HG03108 (cell line): ENCODE data around the gene SNX13.

Experiments used
- ATAC-seq: cut with Tn5 transposase; IDR thresholded peaks from one replicate; pipeline ENCODE4 v1.9.1; 2021; ENCODE audit warnings: moderate library complexity; ENCODE audit not compliant: unreplicated experiment

SNX13 gene, protein sequence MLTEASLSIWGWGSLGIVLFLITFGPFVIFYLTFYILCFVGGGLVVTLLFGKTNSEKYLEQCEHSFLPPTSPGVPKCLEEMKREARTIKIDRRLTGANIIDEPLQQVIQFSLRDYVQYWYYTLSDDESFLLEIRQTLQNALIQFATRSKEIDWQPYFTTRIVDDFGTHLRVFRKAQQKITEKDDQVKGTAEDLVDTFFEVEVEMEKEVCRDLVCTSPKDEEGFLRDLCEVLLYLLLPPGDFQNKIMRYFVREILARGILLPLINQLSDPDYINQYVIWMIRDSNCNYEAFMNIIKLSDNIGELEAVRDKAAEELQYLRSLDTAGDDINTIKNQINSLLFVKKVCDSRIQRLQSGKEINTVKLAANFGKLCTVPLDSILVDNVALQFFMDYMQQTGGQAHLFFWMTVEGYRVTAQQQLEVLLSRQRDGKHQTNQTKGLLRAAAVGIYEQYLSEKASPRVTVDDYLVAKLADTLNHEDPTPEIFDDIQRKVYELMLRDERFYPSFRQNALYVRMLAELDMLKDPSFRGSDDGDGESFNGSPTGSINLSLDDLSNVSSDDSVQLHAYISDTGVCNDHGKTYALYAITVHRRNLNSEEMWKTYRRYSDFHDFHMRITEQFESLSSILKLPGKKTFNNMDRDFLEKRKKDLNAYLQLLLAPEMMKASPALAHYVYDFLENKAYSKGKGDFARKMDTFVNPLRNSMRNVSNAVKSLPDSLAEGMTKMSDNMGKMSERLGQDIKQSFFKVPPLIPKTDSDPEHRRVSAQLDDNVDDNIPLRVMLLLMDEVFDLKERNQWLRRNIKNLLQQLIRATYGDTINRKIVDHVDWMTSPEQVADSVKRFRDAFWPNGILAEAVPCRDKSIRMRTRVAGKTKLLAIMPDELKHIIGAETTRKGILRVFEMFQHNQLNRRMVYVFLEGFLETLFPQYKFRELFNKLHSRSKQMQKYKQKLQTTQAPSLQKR

DNA sequence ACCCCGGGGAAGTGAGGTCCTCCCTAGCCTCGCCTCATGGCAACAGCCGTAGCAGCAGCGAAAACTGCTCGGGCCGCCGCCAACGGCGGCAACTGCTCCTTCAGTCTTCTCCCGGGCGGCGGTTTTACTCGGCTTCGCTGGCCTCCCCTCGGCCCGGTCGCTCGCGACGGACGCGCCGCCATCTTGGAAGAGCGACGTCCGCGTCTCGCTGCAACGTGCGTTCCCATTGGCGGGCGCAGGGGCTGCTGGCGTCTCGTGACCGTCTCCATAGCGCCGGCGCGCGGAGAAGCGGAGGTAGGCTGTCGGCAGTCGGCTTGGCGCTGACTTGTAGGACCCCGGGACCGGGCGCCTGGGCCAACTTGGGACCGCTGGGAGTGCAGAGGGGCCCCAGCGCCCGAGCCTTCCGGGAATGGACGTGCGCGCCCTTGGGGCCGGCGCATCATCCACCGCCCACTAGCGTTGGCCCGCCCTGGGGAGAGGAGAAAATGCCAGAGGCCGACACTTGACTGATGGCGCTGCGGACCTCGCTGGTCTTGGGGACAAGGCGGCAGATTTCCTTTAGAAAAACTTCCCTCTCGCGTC lies at the start of gene SNX13:
Gene SNX13 (minus strand): TSS at position 193 of the 582 bp plus-strand sequence. CDS start 199 bp downstream, outside the sequence.
- peak; percentile 89 for ATAC-seq

DNA sequence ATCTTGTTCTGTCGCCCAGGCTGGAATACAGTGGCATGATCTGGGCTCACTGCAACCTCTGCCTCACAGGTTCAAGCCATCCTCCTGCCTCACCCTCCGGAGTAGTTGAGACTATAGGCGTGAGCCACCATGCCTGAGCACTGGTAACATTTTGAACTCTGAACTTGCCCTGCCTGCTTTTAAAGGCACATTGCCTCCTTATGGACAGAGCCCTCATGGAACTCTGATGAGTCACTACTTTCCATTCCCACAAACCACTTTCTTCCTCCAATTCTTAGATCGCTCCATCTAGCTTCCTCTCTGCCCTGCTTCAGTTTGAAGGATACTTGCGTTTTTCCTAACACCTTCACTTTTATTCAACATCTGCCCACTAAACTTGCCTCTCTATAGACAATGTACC lies 49.3 kb upstream of the SNX13 start:
- ATAC-seq, result no peak

DNA sequence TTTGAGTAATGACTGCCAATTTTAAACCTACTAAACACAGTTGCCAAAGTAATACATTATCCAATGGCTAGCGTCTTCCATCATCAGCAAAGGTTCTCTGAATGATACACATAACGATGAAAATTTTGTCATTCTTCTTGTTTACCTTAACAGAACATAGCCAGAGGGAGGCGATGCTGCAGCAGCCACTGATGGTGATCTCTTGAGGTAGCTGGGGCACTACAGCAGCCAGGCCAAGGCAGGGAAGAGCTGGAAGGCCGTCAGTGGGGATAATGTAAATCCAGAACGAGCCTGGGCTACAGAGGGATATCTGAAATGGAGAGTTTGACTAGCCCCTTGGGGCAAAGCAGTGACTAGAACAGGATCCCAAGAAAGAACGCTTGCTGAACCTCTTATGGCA lies 48.6 kb upstream of the SNX13 start:
- no peak for ATAC-seq

DNA sequence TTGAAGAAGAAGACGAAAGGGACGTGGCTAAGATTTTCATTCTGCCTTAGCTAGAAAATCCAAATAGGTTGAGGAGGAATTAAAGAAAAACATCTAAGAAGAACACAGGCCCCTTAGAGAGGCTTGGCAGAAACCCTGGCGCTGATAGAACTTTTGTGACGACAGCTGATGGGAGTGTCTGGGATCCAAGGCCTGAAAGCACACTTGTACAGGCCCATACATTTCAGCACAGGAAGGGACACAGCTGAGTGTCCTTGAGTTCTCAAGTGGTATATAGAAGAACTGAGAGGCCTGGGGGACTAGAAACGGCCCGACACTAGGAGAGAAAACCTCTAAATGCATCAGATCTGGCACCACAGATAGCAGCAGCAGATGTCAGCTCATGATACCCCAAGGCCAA lies 47.8 kb upstream of the SNX13 start:
- no peak for ATAC-seq

DNA sequence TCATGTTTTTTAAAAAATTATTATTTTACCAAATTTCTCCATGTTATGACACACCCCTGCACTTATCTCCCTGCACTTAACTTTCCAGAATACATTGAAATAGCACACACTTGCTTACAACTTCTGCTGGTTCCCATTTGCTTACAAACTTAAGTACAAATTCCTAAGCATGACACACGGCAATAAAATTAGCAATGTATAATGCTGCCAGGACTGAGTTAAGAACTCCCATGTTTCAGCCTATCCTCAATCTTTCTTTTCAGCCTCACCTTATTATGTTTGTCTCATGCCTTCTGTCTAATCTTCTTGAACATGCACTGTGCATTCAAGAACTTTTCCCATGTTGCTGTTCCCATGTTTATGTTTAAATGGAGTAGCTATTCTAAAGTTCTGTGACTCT lies 46.6 kb upstream of the SNX13 start:
- ATAC-seq, result no peak

DNA sequence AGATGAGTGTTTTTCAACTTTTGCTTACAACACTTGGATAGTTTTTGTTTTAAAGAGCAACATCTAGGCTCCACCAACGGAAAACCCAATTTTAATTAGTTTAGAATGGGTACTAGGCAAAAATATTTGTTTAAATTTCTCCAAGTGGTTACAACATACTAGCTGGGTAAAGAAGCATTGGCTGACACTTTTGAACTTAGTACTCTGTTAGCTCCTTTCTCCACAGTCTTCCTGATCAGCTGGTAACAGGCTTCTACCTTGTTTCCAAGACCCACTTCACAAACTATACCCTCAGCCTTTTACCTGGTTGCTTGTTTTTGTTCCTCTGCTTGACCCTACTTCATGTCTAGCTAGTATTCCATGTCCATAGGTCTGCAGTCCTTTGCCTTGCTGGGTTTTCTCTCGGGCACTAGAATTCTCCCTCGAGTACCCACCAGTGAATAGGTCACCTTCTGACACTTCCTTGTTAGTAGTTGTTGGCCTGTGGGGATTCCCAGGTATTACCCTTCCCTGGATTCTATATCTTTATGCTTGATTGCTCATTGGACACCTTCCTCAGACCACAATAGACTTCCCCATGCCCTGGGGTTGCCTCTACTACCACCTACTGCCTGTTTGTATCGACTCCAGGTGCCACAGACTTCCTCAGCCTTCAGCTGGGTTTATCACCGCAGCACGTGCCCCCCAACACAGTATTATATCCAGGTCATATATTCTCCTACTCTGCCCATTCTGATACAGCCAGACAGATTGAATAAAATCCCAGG lies 45.4 kb upstream of the SNX13 start:
- no peak for ATAC-seq

DNA sequence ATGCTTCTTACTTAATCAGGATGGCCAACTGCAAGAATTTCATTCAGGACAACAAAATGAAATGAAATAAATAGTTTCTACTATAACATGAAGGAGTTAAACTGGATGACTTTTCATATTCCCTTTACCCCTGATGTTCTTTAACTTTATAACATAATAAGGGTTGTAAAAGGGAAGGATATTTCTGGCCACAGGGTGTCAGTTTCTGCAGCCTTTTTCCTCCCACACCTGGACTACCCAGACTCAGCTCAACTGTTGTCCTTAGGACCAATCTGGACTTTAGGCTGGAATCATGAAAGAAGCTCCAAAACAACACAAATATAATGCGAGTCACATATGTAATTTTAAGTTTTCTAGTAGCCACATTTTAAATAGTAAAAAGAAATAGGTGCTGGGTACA lies 44.0 kb upstream of the SNX13 start:
- no peak for ATAC-seq

DNA sequence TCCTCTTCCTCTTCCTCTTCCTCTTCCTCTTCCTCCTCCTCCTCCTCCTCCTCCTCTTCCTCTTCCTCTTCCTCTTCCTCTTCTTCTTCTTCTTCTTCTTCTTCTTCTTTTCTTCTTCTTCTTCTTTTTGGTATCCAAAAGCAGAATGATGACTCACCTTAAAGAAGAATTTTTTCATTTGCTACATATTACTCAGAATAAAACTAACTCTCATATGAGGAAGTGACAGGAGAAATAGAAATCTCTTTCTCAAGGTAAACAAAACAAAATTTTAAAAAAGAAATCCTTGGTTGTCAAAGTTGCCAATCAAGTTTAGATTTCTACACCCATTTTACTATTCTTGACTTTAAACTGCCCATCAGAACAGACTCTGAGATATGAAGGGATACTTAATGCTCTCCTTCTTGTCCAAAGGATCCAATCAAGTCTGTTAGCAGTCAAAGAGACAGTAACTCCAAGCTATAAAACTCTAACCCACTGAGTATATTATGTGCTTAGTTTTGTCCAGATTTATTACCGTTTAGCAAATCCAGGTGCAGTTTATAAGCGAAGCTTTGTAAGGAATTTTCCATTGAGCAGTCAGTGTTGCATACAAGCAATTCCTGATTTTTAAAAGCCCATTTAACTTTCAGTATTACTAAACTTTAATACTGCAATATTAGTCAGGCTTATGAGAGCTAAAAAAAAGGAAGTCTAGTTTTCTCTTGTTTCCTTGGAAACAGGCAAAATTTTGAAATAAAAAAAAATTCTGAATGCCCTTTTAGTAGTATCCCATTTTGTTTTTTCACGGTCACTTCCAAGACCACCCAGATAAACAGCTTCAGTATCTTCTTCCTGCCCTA lies 43.1 kb upstream of the SNX13 start:
- no peak for ATAC-seq

DNA sequence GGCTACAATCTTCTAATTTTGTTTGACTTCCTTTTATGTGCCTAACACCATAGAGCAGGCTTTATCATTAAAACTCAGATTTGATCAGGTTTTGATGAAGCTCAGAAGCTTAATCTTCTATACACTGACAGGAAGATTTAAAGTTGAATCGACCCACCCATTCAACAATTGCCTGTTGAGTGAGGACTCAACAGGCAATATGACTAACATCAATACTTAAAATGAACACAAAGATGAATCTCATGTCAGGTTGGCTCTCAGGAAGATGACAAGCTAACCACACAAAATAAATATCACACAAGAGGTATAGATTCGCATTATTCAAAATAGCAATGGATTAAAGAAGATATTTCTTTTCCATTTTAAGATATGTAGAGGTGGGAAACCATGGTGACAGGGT lies 36.7 kb upstream of the SNX13 start:
- no peak for ATAC-seq

DNA sequence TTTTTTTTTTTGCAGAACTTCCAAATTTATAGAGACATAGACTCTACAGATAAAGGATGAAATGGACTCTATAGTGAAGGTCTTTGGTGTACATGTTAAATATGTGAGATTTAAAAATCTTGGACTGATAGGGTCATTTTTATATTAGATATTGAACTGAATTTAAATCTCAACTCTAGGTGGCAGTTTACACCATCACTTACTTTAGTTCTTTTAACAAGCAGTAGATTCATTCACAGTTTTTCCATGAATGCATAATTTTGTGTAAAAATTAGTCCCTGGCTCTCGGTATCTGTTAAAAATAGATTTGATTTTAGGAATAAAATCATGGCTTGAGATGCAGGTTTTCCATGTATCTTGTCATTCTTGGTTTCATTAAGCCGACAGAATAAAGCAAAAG lies 31.1 kb upstream of the SNX13 start:
- no peak for ATAC-seq

DNA sequence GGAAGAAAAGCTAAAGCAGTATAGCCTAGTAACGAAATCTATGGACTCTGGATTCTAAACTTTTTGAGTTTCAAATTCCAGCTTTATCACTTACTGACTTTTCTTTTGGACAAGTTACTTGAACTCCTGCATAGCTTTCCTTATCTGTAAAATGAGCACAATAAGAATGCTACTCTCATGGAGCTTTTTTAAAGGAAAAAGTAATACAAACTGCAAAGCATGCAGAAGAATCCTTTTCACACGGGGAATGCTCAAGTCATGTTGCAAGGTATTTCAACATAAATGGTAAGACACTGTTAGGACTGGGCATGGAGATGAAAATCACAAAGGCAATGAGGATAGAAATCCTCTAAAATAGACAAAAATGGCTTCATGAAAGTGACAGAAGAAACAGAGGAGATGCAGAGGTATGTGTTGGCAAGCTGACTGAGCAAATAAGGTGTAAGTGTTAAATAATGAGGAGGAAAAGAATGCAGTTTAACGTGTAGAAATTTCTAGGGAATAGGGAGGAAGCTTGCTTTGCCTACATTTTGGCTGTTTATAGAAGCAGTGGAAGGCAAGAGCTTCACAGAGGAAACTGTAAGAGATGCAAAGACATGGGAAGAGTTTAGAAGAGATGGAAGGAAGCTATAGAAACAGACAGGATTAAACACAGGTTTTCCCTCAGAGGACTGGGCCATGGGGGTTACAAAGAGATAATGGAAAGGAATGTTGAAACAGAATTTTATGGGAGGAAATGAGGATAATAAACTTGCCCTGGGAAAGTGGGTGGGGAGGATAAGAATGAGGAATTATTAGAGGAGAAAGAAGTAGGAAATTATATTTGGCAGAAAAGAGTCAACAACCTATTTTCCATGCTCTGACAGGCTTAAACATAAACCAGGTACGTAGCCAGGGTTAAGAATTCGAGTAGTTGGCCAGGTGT lies 28.8 kb upstream of the SNX13 start:
- ATAC-seq, result no peak

DNA sequence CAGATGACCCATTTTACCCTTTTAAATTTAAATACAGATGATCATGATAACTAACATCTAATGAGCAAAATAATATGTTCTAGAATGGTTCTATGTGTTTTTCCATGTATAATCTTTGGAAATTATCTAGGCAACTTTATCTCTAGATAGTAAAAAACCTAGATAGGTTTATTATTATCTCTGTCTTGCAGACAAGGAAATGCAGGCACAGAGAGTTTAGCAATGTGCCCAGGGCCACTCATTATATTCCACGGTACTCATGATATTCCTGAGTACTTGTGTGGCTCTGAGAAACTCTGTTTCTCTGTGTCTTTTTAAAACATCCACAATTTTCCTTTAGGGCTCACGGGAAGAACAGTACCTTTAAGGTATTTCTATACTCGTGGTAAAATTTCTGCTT lies 26.4 kb upstream of the SNX13 start:
- no peak for ATAC-seq

DNA sequence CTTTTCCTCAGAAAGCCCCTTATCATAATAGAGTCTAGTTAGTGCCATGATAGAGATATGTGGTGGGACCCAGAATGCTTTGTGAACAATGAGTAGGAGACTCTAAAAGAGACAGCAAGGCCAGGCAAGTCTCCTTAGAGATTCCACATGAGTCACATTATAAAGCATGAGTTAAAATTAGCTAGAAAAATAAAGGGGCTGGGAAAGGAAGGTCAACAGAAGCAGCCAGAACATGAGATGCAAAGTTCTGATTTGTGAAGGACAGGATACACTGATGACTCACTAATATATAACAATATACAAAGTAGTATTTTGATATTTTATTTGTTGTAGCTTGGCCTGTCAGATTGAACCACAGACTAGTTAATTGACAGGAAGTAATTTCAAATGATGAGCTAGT lies 25.3 kb upstream of the SNX13 start:
- no peak for ATAC-seq

DNA sequence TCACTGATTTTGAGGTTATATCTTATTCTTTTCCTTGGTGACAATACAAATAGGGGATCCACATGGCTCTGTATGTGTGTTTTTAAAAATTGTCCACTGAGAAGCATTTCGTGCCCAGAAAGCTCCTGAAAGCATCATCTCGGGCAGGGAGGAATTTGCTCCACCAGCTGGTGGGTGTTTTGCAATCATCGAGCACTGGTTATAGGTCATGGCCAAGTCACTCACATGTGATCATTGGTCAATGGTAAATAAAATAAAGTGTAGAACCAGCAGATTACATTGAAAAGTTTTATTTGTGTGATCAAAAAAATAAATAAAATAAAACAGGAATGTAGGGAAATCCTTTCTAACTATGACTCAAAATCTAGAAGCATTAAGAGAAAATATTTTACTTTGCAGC lies 23.0 kb upstream of the SNX13 start:
- ATAC-seq, result no peak

DNA sequence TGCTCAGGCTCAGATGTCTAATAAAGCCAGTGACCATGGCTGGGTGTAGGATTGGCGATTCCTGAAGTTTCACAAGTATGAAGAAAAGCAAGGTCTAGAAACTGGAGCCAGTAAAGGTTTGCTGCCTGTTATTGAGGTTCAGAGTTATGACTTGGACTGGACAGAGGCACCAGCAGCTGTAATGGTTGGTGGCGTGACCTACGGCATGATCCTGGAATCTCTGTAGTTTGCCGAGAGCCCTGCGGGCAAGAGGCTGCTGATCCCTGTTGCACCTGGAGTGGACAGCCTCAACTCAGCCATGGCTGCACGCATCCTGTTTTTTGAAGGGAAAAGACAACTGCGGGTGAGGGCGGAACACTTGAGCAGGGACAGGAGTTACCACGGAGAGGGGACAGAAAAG lies 22.4 kb upstream of the SNX13 start:
- no peak for ATAC-seq

DNA sequence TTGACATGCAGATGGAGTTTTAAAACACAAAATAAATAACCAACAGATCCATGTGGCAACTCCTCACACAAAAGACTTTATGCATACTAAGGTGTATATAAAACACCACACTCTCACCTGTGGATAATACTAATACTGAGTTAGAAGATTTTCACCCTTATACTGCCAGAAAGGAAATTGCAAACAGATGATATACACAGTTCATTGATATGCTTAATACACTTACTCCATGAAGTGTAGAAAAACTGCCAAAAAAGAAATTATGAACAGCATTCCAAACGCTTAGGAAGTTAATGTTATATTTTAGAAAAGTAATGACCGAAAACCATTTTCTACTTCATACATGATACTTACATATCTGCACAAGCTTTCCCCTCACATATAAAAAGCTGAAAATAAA lies 17.6 kb upstream of the SNX13 start:
- ATAC-seq, result no peak

DNA sequence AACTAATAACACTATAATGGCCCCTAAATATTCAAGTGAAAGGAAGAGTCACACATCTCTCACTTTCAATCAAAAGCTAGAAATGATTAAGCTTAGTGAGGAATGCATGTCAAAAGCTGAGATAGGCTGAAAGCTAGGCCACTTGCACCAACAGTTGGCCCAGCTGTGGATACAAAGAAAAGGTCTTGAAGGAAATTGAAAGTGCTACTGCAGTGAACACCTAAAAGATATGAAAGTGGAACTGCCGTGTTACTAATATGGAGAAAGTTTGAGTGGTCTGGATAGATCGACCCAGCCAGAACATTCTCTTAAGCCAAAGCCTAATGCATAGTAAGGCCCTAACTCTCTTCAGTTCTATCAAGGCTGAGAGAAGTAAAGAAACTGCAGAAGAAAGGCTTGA lies 12.1 kb upstream of the SNX13 start:
- peak; percentile 100 for ATAC-seq

DNA sequence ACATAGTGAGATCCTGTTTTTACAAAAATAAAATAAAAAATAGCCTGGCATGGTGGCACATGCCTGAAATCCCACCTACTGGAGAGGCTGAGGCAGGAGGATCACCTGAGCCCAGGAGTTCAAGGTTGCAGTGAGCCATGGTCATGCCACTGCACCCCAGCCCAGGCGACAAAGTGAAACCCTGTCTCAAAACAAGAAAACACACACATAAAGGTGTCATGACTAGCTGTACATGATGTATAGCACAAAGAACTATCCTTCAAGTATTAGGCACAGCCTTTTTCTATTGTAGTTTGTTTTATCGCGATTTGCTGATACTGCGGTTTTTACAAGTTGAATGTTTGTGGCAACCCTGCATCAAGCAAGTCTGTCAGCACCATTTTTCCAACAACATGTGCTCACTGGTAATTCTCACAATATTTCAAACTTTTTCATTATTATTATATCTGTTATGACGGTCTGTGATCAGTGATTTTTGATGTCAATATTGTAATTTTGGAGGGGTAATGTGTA lies 11.5 kb upstream of the SNX13 start:
- no peak for ATAC-seq
